Left ventricle myocardium inferior (tissue), 1 donor: ENCODE results near the gene TMEM255B. TPM values are rescaled to one million over a fixed set of nuclear protein-coding genes. Genes with fewer than 3 reads are reported as not detected.
A peak's percentile ranks its signal among the peaks of the same experiment; 100 is the strongest.

Source experiments
- DNase-seq: peaks from one replicate; pipeline ENCODE4 v3.0.0-alpha.2; 2020
- H3K27ac ChIP-seq: fragments of 200-600 bp; replicated peaks from 2 replicates; pipeline ENCODE4 v1.8.0; 2021
- H3K27me3 ChIP-seq: fragments of 200-600 bp; 2 replicates; pipeline ENCODE4 v1.8.0; 2021; ENCODE audit warnings: low read depth
- H3K36me3 ChIP-seq: fragments of 200-600 bp; 2 replicates; pipeline ENCODE4 v1.8.0; 2021
- H3K4me1 ChIP-seq: fragments of 200-600 bp; 2 replicates; pipeline ENCODE4 v1.8.0; 2021
- H3K4me3 ChIP-seq: fragments of 200-600 bp; 2 replicates; pipeline ENCODE4 v1.8.0; 2021; ENCODE audit warnings: mild to moderate bottlenecking, moderate library complexity
- H3K9me3 ChIP-seq: fragments of 200-600 bp; replicated peaks from 2 replicates; pipeline ENCODE4 v1.8.0; 2021
- CTCF ChIP-seq: fragments of 200-600 bp; IDR thresholded peaks from 2 replicates; pipeline ENCODE4 v1.8.0; 2021; ENCODE audit warnings: antibody characterized with exemption, mild to moderate bottlenecking, borderline replicate concordance
- intact Hi-C: fragments of 100-400 bp; cut with micrococcal nuclease; formaldehyde crosslinking; loops from one replicate; pipeline ENCODE4 v1.11.0; 2022
- total RNA-seq: library from RNA; stranded (reverse); fragmentation: NEBNext Ultra II Directional; extraction: Animal tissue kit (Norgen Biotek cat#: 25700); gene quantifications from one replicate; pipeline ENCODE4 v1.2.1, GENCODE V29; 2021
- donor health status: DM: no; HTN: yes; CAD: no; lungs with severe emphysema.

TMEM255B gene
- total RNA-seq, 1 donor from 2014 or later: 7.7 TPM

DNA sequence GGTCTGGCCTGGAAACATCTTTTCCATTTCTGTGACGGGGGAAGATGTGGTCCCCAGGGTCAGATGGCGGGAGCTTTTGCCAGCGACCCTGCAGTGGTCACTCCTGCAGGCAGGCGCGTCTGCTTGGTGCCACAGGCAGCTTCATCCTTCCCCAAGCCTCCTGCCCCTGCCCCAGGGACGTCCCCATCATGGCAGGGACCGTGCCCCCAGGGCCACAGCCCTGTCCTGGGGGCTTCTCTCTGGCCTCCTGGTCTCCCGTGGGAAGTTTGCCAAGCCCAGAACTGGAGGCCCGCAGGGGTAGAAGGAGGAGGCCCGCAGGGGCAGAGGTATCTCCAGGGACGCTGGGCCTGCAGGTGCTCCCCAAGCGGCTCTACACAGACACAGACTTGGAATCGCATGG, 47.5 kb downstream of the TMEM255B start:
- peaks cover 11% of the 10 kb centered on the region for H3K4me1 ChIP-seq
- no peak overlapping the region for H3K4me3 ChIP-seq
- H3K9me3 ChIP-seq: peaks cover 17% of the 10 kb centered on the region
- no peak overlapping the region for H3K27ac ChIP-seq
- H3K36me3 ChIP-seq: no peaks in the 10 kb centered on the region
- no peak for TF ChIP-seq CTCF
- H3K27me3 ChIP-seq: no peaks in the 10 kb centered on the region
- DNase-seq: peak; percentile 5
- intact Hi-C loops: no loop called here

DNA sequence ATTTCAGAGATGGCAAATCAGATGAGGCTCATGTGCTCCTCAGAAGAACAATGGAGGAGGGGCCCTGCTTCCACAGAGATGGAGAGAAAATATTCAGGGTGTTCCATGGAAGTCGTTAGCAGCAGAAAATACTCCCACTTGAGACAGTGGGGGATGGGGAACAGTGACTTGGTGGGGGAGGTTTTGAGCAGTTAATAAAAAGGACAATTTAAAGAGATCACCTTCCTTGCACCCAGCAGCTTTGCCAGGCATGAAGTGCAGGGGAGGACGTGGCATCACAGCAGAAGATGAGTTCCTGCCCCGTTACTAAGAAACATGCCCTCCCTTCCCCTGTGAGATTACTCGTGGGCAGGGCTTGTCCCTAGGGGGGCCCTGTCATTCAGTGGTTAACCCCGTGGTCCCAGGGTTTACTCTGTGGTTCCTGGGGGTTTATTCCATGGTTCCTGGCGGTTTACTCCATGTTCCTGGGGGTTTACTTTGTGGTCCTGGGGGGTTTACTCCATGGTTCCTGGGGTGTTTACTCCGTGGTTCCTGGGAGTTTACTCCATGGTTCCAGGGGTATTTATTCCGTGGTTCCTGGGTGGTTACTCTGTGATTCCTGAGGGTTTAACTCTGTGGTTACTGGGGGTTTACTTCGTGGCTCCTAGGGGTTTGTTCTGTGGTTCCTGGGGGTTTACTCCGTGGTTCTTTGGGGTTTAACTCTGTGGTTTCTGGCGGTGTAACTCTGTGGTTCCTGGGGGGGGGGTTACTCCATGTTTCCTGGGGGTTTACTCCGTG, 49.2 kb downstream of the TMEM255B start:
- no peaks in the 10 kb centered on the region for H3K27me3 ChIP-seq
- TF ChIP-seq CTCF: no peak

DNA sequence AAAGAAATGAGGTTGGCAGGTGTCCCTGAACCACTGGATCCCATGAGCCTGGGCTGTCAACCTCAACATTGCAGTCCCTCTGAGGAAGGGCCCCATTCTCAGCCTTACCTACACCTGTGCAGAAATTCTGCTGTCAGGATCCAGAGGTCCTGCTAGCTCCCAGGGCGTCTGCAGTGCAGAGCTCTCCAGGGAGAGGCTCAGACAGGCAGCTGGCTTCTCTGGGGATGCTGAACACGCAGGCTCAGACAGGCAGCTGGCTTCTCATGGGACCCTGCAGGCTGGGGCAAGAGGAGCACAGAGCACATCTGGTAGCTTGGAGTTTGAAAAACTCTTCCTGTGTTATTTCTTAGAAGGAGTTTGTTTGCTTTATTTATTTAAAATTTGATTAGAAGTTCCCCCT, 50.9 kb downstream of the TMEM255B start:
- intact Hi-C loops: no loop called here
- TF ChIP-seq CTCF: no peak
- Histone ChIP-seq H3K36me3 (no peaks in the 10 kb centered on the region), H3K4me1 (peaks cover 13% of the 10 kb centered on the region), H3K4me3 (no peak overlapping the region), H3K9me3 (peaks cover 17% of the 10 kb centered on the region), H3K27me3 (no peaks in the 10 kb centered on the region), H3K27ac (no peak overlapping the region)
- DNase-seq: no peak

More for the DNA sequence above, 49.2 kb downstream of the TMEM255B start:
- Histone ChIP-seq H3K4me1 (peaks cover 1% of the 10 kb centered on the region), H3K9me3 (peaks cover 17% of the 10 kb centered on the region), H3K27ac (no peak overlapping the region), H3K36me3 (no peaks in the 10 kb centered on the region), H3K4me3 (no peak overlapping the region)
- no peak for DNase-seq
- intact Hi-C loops: no loop called here

- TF ChIP-seq CTCF: no peak
- DNase-seq: no peak
- Histone ChIP-seq H3K4me1 (peaks cover 16% of the 10 kb centered on the region), H3K9me3 (peaks cover 17% of the 10 kb centered on the region), H3K4me3 (no peak overlapping the region), H3K27me3 (no peaks in the 10 kb centered on the region), H3K27ac (no peak overlapping the region), H3K36me3 (no peaks in the 10 kb centered on the region)
- intact Hi-C loops: no loop called here
Observed at GRCh38 chr13:113810640-113811039, 51.6 kb downstream of the TMEM255B start.

DNA sequence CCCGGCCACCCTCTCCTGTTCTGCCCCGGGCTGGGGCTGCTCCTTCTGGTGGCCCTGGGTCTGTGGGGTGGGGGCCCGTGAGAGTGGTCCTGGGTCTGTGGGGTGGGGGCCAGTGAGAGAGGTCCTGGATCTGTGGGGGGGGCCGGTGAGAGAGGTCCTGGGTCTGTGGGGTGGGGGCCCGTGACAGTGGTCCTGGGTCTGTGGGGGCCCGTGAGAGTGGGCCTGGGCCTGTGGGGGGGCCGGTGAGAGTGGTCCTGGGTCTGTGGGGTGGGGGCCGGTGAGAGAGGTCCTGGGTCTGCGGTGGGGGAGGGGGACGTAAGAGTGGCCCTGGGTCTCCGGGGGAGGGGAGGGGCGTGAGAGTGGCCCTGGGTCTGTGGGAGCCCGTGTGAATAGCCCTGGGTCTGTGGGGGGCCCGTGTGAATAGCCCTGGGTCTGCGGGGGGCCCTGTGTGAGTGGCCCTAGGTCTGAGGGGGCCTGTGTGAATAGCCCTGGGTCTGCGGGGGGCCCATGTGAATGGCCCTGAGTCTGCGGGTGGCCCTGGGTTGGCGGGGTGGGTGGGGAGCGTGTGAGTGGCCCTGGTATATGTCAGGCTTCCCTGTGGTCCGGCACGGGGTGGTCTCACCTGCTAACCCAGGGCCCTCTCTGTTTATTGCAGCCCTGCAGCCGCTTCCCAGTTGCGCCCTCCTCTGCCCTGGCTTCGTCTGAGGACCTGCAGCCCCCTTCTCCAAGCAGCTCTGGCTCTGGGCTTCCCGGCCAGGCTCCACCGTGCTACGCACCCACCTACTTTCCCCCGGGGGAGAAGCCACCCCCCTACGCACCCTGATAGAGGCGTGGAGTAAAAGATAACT, 52.3 kb downstream of the TMEM255B start:
- DNase-seq: no peak
- TF ChIP-seq CTCF: no peak
- H3K27ac ChIP-seq: no peak overlapping the region
- peaks cover 19% of the 10 kb centered on the region for H3K4me1 ChIP-seq
- no peak overlapping the region for H3K4me3 ChIP-seq
- no peaks in the 10 kb centered on the region for H3K27me3 ChIP-seq
- peaks cover 17% of the 10 kb centered on the region for H3K9me3 ChIP-seq
- intact Hi-C loops: no loop called here
- H3K36me3 ChIP-seq: no peaks in the 10 kb centered on the region
